WTC11 (cell line): Measurements from ENCODE around the gene HLA-A. TPM values are rescaled to one million over a fixed set of nuclear protein-coding genes. Genes with fewer than 3 reads are reported as not detected.

ENCODE experiments used
- CREM ChIP-seq: sonication (generic); formaldehyde crosslinking; IDR thresholded peaks from 2 replicates; pipeline ENCODE4 v1.8.1; 2022; ENCODE audit warnings: mild to moderate bottlenecking, missing genetic modification reagents, moderate library complexity
- GRHL2 ChIP-seq: fragments of 250-450 bp; sonication (Bioruptor Pico); IDR thresholded peaks from 2 replicates; pipeline ENCODE4 v1.8.0; 2022; ENCODE audit warnings: mild to moderate bottlenecking, moderate library complexity; ENCODE audit not compliant: insufficient replicate concordance, severe bottlenecking
- MXD4 ChIP-seq: fragments of 250-450 bp; sonication (Bioruptor Pico); IDR thresholded peaks from 2 replicates; pipeline ENCODE4 v1.8.0; 2021; ENCODE audit warnings: mild to moderate bottlenecking, moderate library complexity, borderline replicate concordance
- MYBL2 ChIP-seq: sonication (generic); formaldehyde crosslinking; IDR thresholded peaks from 2 replicates; pipeline ENCODE4 v1.8.1; 2023; ENCODE audit warnings: mild to moderate bottlenecking, moderate library complexity, missing genetic modification reagents
- NFYB ChIP-seq: sonication (generic); formaldehyde crosslinking; conservative IDR thresholded peaks from 2 replicates; pipeline ENCODE4 v1.8.0; 2022; ENCODE audit warnings: low read depth, missing genetic modification reagents
- NR3C1 ChIP-seq: sonication (generic); formaldehyde crosslinking; conservative IDR thresholded peaks from 2 replicates; pipeline ENCODE4 v1.8.1; 2023; ENCODE audit warnings: low read depth, mild to moderate bottlenecking, missing genetic modification reagents
- RORB ChIP-seq: fragments of 250-450 bp; sonication (Bioruptor Pico); IDR thresholded peaks from 2 replicates; pipeline ENCODE4 v1.9.0; 2021; ENCODE audit warnings: mild to moderate bottlenecking
- SMAD4 ChIP-seq: sonication (generic); formaldehyde crosslinking; IDR thresholded peaks from 2 replicates; pipeline ENCODE4 v1.8.0; 2022; ENCODE audit warnings: mild to moderate bottlenecking, missing genetic modification reagents
- ZNF138 ChIP-seq: sonication (generic); formaldehyde crosslinking; conservative IDR thresholded peaks from 2 replicates; pipeline ENCODE4 v1.8.1; 2022; ENCODE audit warnings: mild to moderate bottlenecking, moderate library complexity, missing genetic modification reagents
- ZNF416 ChIP-seq: fragments of 250-450 bp; sonication (Bioruptor Pico); IDR thresholded peaks from 2 replicates; pipeline ENCODE4 v1.9.0; 2021; ENCODE audit warnings: mild to moderate bottlenecking, inconsistent platforms
- total RNA-seq: library from RNA; stranded (reverse); gene quantifications from 3 replicates; pipeline ENCODE4 v1.2.3, GENCODE V29; 2021
- TF ChIP-seq, protein P1 (sequence below): sonication (generic); formaldehyde crosslinking; IDR thresholded peaks from 2 replicates; pipeline ENCODE4 v1.8.0; 2023; ENCODE audit warnings: missing genetic modification reagents, mild to moderate bottlenecking, borderline replicate concordance
- TF ChIP-seq, protein P2 (sequence below): sonication (generic); formaldehyde crosslinking; IDR thresholded peaks from 2 replicates; pipeline ENCODE4 v1.8.0; 2022; ENCODE audit warnings: missing genetic modification reagents
- TF ChIP-seq, protein P3 (sequence below): sonication (generic); formaldehyde crosslinking; IDR thresholded peaks from 2 replicates; pipeline ENCODE4 v1.8.1; 2022; ENCODE audit warnings: mild to moderate bottlenecking, moderate library complexity, missing genetic modification reagents
- TF ChIP-seq, protein P4 (sequence below): sonication (generic); formaldehyde crosslinking; IDR thresholded peaks from 2 replicates; pipeline ENCODE4 v1.8.1; 2023; ENCODE audit warnings: mild to moderate bottlenecking, missing genetic modification reagents, borderline replicate concordance

HLA-A gene
- total RNA-seq, 1 experiment from 2014 or later: 93.2 TPM

- TF ChIP-seq, protein P1, sequence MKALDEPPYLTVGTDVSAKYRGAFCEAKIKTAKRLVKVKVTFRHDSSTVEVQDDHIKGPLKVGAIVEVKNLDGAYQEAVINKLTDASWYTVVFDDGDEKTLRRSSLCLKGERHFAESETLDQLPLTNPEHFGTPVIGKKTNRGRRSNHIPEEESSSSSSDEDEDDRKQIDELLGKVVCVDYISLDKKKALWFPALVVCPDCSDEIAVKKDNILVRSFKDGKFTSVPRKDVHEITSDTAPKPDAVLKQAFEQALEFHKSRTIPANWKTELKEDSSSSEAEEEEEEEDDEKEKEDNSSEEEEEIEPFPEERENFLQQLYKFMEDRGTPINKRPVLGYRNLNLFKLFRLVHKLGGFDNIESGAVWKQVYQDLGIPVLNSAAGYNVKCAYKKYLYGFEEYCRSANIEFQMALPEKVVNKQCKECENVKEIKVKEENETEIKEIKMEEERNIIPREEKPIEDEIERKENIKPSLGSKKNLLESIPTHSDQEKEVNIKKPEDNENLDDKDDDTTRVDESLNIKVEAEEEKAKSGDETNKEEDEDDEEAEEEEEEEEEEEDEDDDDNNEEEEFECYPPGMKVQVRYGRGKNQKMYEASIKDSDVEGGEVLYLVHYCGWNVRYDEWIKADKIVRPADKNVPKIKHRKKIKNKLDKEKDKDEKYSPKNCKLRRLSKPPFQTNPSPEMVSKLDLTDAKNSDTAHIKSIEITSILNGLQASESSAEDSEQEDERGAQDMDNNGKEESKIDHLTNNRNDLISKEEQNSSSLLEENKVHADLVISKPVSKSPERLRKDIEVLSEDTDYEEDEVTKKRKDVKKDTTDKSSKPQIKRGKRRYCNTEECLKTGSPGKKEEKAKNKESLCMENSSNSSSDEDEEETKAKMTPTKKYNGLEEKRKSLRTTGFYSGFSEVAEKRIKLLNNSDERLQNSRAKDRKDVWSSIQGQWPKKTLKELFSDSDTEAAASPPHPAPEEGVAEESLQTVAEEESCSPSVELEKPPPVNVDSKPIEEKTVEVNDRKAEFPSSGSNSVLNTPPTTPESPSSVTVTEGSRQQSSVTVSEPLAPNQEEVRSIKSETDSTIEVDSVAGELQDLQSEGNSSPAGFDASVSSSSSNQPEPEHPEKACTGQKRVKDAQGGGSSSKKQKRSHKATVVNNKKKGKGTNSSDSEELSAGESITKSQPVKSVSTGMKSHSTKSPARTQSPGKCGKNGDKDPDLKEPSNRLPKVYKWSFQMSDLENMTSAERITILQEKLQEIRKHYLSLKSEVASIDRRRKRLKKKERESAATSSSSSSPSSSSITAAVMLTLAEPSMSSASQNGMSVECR (CRISPR knock-in tag): no peak
- no peak for TF ChIP-seq MYBL2 (CRISPR knock-in tag)
- no peak for TF ChIP-seq RORB (CRISPR knock-in tag)
- TF ChIP-seq MXD4 (CRISPR knock-in tag): no peak
- no peak for TF ChIP-seq SMAD4 (CRISPR knock-in tag)
- TF ChIP-seq, protein P2, sequence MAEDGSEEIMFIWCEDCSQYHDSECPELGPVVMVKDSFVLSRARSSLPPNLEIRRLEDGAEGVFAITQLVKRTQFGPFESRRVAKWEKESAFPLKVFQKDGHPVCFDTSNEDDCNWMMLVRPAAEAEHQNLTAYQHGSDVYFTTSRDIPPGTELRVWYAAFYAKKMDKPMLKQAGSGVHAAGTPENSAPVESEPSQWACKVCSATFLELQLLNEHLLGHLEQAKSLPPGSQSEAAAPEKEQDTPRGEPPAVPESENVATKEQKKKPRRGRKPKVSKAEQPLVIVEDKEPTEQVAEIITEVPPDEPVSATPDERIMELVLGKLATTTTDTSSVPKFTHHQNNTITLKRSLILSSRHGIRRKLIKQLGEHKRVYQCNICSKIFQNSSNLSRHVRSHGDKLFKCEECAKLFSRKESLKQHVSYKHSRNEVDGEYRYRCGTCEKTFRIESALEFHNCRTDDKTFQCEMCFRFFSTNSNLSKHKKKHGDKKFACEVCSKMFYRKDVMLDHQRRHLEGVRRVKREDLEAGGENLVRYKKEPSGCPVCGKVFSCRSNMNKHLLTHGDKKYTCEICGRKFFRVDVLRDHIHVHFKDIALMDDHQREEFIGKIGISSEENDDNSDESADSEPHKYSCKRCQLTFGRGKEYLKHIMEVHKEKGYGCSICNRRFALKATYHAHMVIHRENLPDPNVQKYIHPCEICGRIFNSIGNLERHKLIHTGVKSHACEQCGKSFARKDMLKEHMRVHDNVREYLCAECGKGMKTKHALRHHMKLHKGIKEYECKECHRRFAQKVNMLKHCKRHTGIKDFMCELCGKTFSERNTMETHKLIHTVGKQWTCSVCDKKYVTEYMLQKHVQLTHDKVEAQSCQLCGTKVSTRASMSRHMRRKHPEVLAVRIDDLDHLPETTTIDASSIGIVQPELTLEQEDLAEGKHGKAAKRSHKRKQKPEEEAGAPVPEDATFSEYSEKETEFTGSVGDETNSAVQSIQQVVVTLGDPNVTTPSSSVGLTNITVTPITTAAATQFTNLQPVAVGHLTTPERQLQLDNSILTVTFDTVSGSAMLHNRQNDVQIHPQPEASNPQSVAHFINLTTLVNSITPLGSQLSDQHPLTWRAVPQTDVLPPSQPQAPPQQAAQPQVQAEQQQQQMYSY (CRISPR knock-in tag): no peak
- TF ChIP-seq, protein P3, sequence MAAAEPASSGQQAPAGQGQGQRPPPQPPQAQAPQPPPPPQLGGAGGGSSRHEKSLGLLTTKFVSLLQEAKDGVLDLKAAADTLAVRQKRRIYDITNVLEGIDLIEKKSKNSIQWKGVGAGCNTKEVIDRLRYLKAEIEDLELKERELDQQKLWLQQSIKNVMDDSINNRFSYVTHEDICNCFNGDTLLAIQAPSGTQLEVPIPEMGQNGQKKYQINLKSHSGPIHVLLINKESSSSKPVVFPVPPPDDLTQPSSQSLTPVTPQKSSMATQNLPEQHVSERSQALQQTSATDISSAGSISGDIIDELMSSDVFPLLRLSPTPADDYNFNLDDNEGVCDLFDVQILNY: no peak
- TF ChIP-seq, protein P4, sequence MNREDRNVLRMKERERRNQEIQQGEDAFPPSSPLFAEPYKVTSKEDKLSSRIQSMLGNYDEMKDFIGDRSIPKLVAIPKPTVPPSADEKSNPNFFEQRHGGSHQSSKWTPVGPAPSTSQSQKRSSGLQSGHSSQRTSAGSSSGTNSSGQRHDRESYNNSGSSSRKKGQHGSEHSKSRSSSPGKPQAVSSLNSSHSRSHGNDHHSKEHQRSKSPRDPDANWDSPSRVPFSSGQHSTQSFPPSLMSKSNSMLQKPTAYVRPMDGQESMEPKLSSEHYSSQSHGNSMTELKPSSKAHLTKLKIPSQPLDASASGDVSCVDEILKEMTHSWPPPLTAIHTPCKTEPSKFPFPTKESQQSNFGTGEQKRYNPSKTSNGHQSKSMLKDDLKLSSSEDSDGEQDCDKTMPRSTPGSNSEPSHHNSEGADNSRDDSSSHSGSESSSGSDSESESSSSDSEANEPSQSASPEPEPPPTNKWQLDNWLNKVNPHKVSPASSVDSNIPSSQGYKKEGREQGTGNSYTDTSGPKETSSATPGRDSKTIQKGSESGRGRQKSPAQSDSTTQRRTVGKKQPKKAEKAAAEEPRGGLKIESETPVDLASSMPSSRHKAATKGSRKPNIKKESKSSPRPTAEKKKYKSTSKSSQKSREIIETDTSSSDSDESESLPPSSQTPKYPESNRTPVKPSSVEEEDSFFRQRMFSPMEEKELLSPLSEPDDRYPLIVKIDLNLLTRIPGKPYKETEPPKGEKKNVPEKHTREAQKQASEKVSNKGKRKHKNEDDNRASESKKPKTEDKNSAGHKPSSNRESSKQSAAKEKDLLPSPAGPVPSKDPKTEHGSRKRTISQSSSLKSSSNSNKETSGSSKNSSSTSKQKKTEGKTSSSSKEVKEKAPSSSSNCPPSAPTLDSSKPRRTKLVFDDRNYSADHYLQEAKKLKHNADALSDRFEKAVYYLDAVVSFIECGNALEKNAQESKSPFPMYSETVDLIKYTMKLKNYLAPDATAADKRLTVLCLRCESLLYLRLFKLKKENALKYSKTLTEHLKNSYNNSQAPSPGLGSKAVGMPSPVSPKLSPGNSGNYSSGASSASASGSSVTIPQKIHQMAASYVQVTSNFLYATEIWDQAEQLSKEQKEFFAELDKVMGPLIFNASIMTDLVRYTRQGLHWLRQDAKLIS (CRISPR knock-in tag): no peak
- no peak for TF ChIP-seq ZNF416 (CRISPR knock-in tag)
- TF ChIP-seq NFYB: no peak
- TF ChIP-seq GRHL2: no peak
- TF ChIP-seq ZNF138 (CRISPR knock-in tag): no peak
- TF ChIP-seq CREM: no peak
- no peak for TF ChIP-seq NR3C1
Observed at GRCh38 chr6:29943053-29943966, 978 bp downstream of the HLA-A start (continued).
